ENCODE data around the gene OR1L8.

GRCh38 chr9:122526602-122527001 lies 56.6 kb downstream of the OR1L8 start:
- TF ChIP-seq REST (IDR thresholded peaks at IDR 0.05; ENCODE audit: insufficient read depth in 1 of 2, low read depth in 2 of 2, low read length in 2 of 2), result no peak
- no peak for TF ChIP-seq TAF1 (IDR thresholded peaks at IDR 0.05; ENCODE audit: borderline replicate concordance, insufficient read depth, low read length)
